Lung microvascular endothelial cell (primary cell): ENCODE data around the gene AQP12B. TPM values are rescaled to one million over a fixed set of nuclear protein-coding genes. Genes with fewer than 3 reads are reported as not detected.

Source experiments
- DNase-seq, 2 donors: peaks; one replicate each; pipeline versions ENCODE4 v3.0.0 to v3.0.0-alpha.2; 2010; ENCODE audit warnings: low read depth in 2 of 2
- total RNA-seq: library from RNA; depleted of rRNA; stranded (reverse); fragments of >200 nt; gene quantifications from 2 replicates; pipeline ENCODE4 v1.2.1, GENCODE V29; 2014

Gene AQP12B
- total RNA-seq, 1 donor from 2014 or later, result not detected

DNA sequence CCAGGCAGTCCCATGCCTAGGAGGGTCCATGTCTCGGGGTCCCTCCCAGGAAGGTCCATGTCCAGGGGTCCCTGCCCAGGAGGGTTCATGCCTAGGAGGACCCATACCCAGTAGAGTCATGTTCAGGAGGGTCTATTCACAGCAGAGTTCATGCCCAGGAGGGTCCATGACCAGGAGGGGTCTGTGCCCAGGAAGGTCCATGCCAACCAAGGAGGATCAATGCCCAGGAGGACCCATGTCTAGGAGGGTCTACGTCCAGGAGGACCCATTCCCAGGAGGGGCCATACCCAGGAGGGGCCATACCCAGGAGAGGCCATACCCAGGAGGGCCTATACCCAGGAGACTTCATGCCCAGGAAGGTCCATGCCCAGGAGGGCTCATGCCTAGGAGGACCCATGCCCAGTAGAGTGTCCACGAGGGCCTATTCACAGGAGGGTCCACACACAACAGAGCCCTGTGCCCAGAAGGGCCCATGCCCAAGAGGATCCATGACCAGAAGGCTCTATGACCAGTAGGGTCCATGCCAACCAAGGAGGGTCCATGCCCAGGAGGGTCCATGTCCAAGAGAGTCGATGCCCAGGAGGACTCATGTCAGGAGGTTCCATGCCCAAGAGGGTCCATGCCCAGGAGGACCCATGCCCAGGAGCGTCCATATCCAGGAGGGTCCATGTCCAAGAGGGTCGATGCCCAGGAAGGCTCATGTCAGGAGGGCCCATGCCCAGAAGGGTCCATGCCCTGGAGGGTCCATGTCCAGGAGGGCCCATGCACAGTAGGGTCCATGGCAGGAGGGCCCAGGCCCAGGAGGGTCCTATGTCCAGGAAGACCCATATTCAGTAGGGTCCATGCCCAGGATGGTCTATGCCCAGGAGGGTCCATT is 47.3 kb downstream of the AQP12B start:
- DNase-seq, result no peak

DNA sequence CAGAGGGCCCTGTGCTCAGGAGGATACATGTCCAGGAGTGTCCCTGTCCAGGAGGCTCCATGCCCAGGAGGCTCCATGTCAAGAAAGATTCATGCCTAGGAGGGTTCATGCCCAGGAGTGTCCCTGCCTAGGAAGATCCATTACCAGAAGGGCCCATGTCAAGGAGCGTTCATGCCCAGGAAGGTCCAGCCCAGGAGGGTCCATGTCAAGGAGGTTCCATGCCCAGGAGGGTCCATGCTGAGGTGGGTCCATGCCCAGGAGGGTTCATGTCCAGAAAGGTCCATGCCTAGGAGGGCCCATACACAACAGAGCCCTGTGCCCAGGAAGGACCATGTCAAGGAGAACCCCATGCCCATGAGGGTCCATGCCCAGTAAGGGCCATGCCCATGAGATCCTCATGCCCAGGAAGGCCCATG is 50.4 kb downstream of the AQP12B start:
- no peak for DNase-seq

DNA sequence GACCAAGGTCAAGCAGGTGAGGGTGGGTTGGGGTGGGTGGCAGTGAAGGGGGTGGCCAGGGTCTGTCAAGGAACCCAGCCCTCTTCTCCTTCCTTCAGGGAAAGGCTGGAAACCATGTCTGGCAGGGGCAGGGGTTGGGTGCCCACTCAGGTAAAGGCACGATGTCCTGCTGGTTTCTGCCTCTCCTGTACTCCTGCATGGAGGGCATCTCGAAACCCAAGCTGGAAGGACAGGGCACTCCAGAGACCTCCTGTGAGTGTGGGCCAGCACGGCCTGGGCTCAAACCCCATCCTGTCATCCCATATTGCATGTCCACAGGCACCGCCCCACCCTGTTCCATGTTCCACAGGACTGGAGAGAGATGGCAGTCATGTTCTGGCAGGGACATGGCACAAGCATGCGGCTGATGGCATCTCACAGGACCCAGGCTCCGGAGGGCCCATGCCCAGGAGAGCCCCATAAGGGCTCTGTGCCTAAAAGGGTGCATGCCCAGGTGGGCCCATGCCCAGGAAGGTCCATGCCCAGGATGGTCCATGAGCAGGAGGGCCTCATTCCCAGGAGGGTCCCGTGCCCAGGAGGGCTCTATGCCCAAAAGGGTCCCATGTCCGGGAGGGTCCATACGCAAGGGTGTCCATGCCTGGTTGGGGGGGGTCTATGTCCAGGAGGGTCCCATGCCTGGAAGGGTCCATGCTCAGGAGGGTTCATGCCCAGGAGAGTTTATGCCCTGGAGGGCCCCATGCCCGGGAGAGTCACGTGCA is 51.0 kb downstream of the AQP12B start:
- DNase-seq, result no peak

DNA sequence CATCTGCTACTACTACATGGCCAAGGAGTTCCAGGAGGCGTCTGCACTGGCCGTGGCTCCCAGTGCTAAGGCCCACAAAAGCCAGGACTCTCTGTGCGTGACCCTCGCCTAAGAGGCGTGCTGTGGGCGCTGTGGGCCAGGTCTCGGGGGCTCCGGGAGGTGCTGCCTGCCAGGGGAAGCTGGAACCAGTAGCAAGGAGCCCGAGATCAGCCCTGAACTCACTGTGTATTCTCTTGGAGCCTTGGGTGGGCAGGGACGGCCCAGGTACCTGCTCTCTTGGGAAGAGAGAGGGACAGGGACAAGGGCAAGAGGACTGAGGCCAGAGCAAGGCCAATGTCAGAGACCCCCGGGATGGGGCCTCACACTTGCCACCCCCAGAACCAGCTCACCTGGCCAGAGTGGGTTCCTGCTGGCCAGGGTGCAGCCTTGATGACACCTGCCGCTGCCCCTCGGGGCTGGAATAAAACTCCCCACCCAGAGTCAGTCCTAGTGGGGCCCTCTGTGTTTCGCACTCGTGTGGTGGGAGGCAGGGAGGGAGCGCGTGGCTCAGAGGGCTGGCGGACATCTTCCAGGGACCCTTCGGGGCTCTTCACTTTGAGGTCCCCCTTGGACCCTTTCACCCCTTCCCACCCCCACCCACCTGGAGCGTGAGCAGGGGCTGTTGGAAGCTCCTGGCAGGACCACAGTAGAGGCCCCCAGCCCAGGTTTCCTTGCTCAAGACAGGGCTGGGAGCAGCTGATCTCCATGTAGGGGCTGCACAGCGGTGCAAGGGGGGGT is 51.7 kb downstream of the AQP12B start:
- no peak for DNase-seq

DNA sequence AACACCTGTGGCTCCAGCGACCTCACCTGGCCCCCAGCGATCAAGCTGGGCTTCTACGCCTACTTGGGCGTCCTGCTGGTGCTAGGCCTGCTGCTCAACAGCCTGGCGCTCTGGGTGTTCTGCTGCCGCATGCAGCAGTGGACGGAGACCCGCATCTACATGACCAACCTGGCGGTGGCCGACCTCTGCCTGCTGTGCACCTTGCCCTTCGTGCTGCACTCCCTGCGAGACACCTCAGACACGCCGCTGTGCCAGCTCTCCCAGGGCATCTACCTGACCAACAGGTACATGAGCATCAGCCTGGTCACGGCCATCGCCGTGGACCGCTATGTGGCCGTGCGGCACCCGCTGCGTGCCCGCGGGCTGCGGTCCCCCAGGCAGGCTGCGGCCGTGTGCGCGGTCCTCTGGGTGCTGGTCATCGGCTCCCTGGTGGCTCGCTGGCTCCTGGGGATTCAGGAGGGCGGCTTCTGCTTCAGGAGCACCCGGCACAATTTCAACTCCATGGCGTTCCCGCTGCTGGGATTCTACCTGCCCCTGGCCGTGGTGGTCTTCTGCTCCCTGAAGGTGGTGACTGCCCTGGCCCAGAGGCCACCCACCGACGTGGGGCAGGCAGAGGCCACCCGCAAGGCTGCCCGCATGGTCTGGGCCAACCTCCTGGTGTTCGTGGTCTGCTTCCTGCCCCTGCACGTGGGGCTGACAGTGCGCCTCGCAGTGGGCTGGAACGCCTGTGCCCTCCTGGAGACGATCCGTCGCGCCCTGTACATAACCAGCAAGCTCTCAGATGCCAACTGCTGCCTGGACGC is 52.5 kb downstream of the AQP12B start:
- no peak for DNase-seq

DNA sequence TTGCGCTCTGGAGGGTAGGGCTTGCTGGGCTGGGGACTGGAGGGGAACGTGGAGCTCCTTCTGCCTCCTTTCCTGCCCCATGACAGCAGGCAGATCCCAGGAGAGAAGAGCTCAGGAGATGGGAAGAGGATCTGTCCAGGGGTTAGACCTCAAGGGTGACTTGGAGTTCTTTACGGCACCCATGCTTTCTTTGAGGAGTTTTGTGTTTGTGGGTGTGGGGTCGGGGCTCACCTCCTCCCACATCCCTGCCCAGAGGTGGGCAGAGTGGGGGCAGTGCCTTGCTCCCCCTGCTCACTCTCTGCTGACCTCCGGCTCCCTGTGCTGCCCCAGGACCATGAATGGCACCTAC is 53.1 kb downstream of the AQP12B start:
- no peak for DNase-seq

DNA sequence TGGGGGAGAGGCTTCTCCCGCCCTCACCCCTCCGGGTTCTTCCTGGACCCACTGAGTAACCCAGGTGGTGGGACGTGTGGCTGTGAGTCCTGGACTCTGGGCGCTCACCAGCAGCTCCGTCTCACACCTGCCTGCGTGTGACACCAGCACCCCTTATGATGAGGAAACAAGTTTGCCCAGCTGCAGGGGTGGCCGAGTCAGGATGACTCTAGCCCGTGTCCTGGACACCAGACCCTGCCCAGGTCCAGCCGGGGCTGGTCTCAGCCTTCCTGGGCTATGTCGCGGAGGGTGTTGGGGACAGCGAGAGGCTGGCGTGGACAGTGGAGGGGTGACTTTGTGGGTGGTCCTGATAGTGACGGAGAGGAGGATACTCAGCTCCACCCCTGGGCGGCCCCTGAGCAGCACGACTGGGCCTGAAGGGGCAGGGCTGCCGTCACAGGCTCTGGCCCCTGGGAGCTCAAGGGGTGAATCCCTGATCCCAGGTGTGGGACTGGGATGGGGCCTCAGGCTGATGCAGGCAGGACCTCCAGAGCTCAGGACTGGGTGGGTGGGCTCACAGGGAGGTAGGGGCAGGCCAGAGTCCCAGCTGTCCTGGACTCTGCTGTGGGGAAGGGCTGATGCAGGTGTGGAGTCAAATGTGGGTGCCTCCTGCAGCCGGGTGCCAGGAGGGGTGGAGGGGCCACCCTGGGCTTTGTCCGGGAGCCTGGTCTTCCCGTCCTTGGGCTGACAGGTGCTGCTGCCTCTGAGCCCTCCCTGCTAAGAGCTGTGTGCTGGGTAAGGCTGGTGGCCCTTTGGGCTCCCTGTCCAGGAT is 53.7 kb downstream of the AQP12B start:
- no peak for DNase-seq

DNA sequence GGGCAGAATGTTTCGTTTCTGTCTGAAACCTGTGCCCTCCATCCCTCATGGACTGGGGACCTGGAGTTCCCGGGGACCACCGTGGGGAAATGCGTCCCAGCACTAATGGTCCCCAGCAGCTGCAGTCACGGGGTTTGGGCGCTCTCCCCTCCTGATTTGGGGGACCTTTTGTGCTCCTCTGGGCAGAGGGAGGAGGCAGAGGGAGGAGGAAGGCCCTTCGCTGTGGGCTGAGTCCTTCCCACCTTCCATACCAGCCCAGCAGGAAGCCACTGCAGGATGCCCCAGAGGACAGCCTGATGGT is 54.2 kb downstream of the AQP12B start:
- no peak for DNase-seq

DNA sequence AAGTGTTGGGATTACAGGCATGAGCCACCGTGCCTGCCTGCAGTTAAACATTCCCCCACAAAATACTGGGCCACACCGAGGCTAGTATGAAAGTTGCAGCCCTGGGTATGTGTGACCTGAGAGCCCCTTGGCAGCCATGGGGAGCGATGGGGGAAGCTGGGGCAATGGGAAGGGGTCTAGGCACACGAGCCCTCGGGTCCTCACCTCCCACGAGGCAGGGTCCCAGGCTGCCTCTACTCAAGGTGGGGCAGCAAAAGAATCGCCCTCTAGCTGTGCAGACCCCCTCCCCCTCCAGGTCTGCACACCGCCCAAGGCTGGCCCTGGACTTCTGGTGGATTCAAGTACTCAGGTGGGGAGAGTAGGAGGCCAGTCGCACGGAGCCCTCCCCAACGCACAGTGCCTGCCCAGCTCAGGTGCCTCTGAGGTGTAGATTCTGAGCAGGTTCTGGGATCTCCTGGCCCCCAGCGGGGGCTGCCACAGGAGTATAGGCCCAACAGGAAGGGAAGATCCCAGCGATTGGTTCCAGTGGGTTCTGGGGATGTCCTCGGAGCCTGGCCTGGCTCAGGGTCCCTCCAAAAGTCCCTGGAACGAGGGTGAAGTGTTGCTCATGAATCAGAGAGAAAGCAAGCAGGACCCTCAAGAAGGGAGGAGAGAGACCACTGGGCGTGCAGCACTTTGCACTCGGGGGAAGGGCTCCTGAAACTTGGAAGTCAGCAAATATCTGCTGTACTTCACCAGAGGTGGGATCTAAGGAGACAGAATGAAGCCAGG is 54.8 kb downstream of the AQP12B start:
- DNase-seq, result no peak

DNA sequence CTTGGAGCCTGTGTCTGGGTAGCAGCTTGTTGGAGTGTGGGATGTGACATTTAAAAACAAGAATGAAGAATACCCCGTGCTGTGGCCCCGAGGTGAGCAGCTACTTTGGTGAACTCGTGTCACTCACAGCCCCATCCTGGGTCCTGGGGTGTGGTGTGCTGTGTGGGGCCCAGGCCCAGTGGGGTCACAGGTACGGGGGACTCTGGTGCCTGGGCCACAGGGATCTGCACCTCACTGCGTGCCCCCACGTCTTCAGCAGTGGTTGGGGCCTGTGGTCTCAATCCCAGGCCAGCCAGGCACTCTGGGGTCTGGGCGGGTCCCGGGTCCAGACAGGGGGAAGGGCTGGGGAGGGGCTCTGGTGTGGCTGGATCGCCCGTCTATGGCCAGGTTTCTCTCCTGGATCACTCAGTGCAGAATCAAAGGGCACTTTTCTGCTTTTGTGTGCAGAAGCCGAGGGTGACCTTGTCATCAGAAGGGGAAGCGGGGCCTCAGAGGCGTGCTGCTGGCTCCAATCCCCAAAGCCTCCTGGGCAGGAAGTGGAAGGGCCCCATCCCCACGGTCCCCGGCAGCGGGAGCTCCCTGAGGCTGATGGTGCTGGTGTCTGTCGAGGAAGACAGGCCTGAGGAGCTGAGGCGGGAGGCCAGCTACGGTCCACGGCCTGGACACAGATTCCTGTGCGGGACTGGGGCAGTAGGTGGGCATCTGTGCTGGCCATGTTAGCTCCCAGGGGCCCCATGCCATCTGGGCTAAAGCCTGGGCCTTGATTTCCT is 56.0 kb downstream of the AQP12B start:
- no peak for DNase-seq

Other genes starting within 250 kb of the AQP12B start
- 2.4 and 11.3 TPM in 2 replicates for gene GPC1, start 247.2 kb downstream of the AQP12B start, total RNA-seq
- 3.5 and 6.0 TPM in 2 replicates for gene ANKMY1, start 124.9 kb downstream of the AQP12B start, total RNA-seq
- gene DUSP28, start 122.5 kb downstream of the AQP12B start, total RNA-seq, result 2.0 and 2.2 TPM in 2 replicates
- gene RNPEPL1, start 114.4 kb downstream of the AQP12B start, total RNA-seq, result 16.6 and 19.8 TPM in 2 replicates
- gene CAPN10, start 96.2 kb downstream of the AQP12B start, total RNA-seq, result 15.7 and 31.2 TPM in 2 replicates
- 0.40 TPM in 1 of 2 replicates, not detected in the other for gene GPR35, start 57.4 kb downstream of the AQP12B start, total RNA-seq
- gene AQP12A, start 9.0 kb upstream of the AQP12B start, total RNA-seq, result not detected in 2 replicates
- under 0.01 and 0.20 TPM in 2 replicates for gene KIF1A, start 137.3 kb upstream of the AQP12B start, total RNA-seq
- not detected in 2 replicates for gene AGXT, start 185.9 kb upstream of the AQP12B start, total RNA-seq
- gene MAB21L4, start 213.3 kb upstream of the AQP12B start, total RNA-seq, result not detected in 2 replicates
- not detected in 2 replicates for gene CROCC2, start 223.5 kb upstream of the AQP12B start, total RNA-seq